ENCODE data around the gene MAGEC2.

DNA sequence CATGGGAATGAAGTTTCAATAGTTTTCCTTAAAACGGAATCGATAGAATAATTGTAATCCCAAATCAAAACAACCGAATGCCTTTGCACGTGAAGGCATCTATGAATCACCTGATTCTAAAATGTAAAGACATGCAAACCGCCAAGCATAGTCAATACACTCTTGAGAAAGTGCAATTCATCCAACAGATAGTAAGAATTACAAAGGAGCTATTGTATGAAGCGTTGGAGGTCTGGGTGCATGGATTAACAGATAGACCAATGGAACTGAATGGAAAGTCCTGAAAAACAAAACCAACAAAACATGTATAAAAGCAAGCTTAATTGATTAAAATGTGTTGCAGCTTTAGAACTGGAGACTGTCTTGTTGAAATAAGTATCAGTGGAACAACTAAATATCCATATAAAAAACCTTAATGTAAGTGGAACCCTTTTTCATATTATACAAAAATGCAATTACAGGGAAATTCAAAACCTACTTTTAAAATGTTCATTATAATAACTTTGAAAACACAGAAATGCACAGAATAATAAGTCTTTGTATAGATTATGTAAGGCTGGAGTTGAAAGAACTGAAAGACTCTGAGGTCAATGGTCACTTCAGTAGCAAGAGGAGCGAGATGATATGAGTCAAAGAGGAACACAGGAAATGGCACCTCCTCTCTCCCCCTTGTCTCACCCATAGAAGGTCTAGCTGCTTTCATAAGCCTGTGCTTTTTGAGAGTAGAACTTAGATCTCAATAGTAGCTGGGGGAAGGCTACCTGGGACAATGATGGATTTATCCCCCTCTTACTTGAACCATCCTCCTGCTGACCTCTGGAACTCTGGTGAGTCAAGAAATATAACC is 20.1 kb downstream of the MAGEC2 start:
- TF ChIP-seq, protein P1, sequence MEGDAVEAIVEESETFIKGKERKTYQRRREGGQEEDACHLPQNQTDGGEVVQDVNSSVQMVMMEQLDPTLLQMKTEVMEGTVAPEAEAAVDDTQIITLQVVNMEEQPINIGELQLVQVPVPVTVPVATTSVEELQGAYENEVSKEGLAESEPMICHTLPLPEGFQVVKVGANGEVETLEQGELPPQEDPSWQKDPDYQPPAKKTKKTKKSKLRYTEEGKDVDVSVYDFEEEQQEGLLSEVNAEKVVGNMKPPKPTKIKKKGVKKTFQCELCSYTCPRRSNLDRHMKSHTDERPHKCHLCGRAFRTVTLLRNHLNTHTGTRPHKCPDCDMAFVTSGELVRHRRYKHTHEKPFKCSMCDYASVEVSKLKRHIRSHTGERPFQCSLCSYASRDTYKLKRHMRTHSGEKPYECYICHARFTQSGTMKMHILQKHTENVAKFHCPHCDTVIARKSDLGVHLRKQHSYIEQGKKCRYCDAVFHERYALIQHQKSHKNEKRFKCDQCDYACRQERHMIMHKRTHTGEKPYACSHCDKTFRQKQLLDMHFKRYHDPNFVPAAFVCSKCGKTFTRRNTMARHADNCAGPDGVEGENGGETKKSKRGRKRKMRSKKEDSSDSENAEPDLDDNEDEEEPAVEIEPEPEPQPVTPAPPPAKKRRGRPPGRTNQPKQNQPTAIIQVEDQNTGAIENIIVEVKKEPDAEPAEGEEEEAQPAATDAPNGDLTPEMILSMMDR (conservative IDR thresholded peaks at IDR 0.05; ENCODE audit: low read depth, low read length) = no peak
- no peak for TF ChIP-seq EZH2 (IDR thresholded peaks at IDR 0.05; ENCODE audit: borderline replicate concordance, low read depth, low read length, poor library complexity, severe bottlenecking)
